GM12865 (cell line): Measurements from ENCODE around the gene ECE1.
A peak's percentile ranks its signal among the peaks of the same experiment; 100 is the strongest.

ENCODE experiments used
- DNase-seq: peaks from one replicate; pipeline ENCODE4 v3.0.0; 2010; ENCODE audit warnings: low read depth
- H3K4me3 ChIP-seq: 2 replicates; pipeline ENCODE4 v1.5.1; 2011; ENCODE audit warnings: mild to moderate bottlenecking, low read depth, low read length, control low read depth
- CTCF ChIP-seq: IDR thresholded peaks from 2 replicates; pipeline ENCODE4 v1.5.1; 2011; ENCODE audit warnings: low read length, control low read depth, low read depth, inconsistent platforms; ENCODE audit not compliant: insufficient read depth; ENCODE audit errors: missing control alignments

ECE1 gene

DNA sequence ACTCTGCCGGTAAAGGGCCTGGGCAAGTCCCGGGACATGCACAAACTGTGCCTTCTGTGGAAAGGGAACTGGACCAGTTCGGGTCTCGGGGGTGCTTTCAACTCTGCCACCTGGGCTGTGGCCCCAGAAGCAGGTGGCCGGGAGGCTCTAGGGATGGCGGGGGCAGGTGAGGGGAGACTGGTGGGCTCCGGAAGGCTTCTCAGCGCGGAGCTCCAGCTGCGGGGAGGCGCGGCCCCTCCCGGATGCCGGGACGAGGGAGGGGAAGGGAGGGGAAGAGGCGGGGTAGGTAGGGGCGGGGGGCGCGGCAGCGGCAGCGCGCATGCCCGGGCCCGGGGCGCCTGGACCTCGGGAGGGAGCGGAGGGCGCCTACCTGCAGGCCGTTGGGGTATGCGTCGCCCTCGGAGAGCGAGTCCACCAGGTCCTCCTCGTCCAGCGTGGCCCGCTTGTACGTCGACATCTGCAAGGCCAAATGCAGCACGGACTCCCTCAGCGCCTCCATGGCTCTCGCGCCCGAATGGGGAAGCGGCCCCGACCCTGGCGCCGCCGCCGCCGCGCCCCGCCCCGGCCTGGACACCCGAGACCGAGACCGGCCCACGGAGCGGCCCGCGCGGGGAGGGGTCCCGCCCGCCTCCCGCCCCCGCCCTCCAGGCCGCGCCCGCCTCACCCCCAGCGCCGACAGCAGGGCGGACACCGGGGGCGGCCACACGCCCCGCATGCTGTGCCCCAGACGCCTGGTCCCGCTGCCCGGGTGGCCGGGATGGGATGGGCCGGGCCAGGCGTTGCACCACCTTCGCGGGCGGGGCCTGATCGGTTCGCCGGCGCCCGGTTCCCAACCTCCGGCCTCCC is at the start of gene ECE1:
ECE1 (minus strand) TSS at position 764 of the 846 bp plus-strand sequence; CDS start at position 715, 49 bp downstream.
- DNase-seq, result peak; percentile 47
- TF ChIP-seq CTCF, result no peak
- H3K4me3 ChIP-seq, result peak within 1 kb of the TSS; percentile 70

GRCh38 chr1:21339356-21340229 is 49.3 kb upstream of the ECE1 start:
- DNase-seq, result no peak
- H3K4me3 ChIP-seq, result no peak overlapping the region
- no peak for TF ChIP-seq CTCF

DNA sequence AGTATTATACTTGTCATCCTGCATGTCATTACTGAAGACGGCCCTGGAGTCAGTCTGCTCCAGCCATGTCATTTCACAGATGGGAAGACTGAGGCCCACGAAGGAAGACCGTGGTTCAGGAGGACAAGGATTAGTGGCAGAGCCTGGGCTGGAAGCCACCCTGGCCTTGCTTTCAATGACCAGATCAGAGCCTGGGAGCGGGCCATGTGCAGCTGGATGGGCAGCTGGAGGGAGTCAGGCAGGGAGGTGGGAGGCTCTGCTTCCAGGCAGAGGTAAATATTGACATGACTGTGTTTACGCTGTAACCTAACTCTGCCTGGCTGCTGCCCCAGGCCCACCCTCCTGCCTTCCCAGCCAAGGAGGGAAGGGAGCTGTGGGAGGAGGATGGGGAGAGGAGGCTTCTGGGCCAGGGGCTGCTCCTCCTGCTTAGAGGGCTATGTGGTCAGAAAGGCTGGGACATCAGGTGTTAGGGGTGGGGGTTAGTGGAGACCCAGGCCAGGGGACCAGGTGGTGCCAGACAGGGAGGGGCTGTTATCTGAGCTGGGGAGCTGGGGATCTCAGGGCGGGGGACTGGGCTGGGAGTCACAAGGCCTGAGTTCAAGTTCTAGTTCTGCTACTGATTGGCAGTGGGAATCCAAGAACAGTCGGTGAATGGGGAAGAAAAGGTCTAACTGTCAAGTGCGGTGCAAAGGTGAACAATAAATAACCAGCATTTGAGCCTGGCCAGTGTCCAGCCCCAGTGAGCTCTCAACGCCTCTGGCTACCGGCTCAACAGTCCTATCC is 48.5 kb upstream of the ECE1 start:
- no peak for TF ChIP-seq CTCF
- DNase-seq, result no peak
- H3K4me3 ChIP-seq, result no peak overlapping the region

DNA sequence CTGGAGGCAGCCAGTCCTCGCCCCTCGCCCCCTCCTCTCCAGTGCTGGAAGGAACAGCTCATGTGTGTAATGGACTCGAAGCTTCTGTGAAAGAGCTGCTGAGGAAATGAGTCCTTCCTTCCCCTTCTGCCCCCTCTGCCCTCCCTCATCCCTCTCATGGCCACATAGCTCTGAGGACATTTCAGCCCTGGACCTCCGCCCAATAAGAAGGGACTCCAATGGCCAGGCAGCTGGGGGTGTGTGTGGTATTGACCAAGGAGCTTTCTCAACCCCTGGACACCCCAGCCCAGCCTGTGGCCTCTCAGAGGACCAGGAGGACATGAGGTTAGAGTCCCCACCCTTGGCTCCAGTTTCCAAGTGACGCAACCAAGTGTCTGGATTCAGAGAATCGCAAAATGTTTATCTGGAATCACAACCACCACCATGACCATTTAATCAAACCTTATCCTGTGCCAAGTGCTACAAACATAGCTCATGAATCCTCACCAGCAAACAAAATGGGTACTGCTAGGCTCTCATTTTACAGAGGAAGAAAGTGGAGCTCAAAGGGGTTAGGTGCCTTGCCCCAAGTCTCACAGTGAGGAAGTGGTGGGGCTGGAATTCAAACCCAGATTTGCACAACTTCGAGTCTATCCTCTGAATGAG is 47.8 kb upstream of the ECE1 start:
- TF ChIP-seq CTCF, result no peak
- no peak for DNase-seq
- no peak overlapping the region for H3K4me3 ChIP-seq

GRCh38 chr1:21337454-21337927 is 47.2 kb upstream of the ECE1 start:
- no peak for DNase-seq
- TF ChIP-seq CTCF, result no peak
- H3K4me3 ChIP-seq, result no peak overlapping the region

DNA sequence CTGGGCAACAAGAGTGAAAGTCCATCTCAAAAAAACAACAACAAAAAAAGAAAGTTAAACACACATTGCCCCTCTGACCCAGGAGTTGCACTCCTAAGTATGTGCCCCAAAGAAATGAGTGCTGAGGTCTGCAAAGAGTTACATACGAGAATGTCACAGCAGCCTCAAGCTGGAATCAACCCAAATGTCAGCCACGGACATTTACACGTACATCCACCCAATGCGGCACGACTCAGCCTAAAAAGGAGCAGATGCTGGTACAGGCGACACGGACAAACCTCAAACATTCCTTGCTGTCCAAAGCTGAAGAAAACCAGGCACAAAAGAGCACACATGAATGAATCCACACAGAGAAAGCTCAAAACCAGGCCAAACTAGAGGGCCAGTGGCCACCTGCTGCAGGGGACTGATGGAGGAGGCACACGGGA is 46.8 kb upstream of the ECE1 start:
- no peak for TF ChIP-seq CTCF
- DNase-seq, result no peak
- H3K4me3 ChIP-seq, result no peak overlapping the region
